Thoracic aorta endothelial cell (primary cell): ENCODE results near the gene RWDD3. TPM values are rescaled to one million over a fixed set of nuclear protein-coding genes. Genes with fewer than 3 reads are reported as not detected.

Experiments
- total RNA-seq: library from RNA; depleted of rRNA; stranded (reverse); fragments of >200 nt; gene quantifications from 2 replicates; pipeline ENCODE4 v1.2.3, GENCODE V29; 2012

Gene RWDD3, protein sequence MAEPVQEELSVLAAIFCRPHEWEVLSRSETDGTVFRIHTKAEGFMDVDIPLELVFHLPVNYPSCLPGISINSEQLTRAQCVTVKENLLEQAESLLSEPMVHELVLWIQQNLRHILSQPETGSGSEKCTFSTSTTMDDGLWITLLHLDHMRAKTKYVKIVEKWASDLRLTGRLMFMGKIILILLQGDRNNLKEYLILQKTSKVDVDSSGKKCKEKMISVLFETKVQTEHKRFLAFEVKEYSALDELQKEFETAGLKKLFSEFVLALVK
- total RNA-seq: 13.9 and 16.1 TPM in 2 replicates

DNA sequence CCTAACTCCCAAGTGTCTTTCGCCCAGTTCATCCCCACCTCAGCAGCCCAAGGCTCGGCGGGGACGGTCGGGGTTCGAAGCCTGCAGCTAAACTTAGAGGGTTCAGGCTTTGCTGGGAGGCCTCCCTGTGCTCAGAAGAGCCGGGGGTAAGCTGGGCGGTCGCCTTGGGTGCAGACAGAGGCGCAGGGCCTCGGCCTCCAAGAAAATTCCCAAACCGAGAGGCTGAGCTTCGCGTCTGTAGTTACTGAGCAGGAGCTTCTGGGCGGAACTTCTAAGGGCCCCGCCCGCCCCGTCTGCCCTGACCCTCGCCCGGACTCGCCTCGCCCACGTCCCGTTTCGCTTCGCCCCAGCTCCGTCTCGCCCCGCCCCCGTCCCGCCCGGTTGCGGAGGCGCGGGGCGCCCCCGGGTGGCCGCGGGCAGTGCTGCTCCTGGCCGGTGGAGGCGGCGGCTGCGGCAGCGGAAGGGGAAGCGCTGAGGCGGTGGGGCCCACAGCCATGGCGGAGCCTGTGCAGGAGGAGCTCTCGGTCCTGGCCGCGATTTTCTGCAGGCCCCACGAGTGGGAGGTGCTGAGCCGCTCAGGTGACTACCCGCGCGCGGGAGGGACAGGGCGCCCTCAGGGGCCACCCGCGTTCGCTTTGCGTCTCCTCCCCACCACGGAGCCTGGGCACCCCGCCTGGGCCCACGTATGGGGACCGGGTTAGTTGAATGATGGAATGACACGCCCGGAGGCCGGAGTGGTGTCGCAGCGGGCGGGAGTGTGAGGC, at the start of gene RWDD3:
RWDD3 (plus strand) TSS at position 474 of the 764 bp plus-strand sequence; CDS start at position 495, 21 bp downstream.

Other genes with a start within 250 kb of the RWDD3 start
- gene ALG14, start 161.3 kb upstream of the RWDD3 start, total RNA-seq: 1.5 and 2.1 TPM in 2 replicates
- 0.13 and 0.14 TPM in 2 replicates for gene TLCD4, start 116.9 kb upstream of the RWDD3 start, total RNA-seq